ENCODE measurements around the gene HRCT1.
"Not testable (repeated sequence)": the region's sequence is repeated elsewhere in the genome, so short reads cannot be mapped to it uniquely, and the experiment has no call there.

Gene HRCT1

GRCh38 chr9:35932735-35933134 lies 26.7 kb downstream of the HRCT1 start:
- TF ChIP-seq CTCF (IDR thresholded peaks at IDR 0.05; ENCODE audit: low read depth, low read length), result no peak
- H3K4me3 ChIP-seq (ENCODE audit: low read depth, low read length), result no peak overlapping the region

- no peak overlapping the region for H3K4me3 ChIP-seq (ENCODE audit: low read depth, low read length)
- no peak for TF ChIP-seq CTCF (IDR thresholded peaks at IDR 0.05; ENCODE audit: low read depth, low read length)
These were observed 27.6 kb downstream of the HRCT1 start for GRCh38 chr9:35933550-35934067.

- H3K4me3 ChIP-seq (ENCODE audit: low read depth, low read length), result not testable (repeated sequence)
These were observed 28.1 kb downstream of the HRCT1 start for GRCh38 chr9:35934069-35934468.

- TF ChIP-seq CTCF (IDR thresholded peaks at IDR 0.05; ENCODE audit: low read depth, low read length), result no peak
- no peak overlapping the region for H3K4me3 ChIP-seq (ENCODE audit: low read depth, low read length)
These were observed 29.3 kb downstream of the HRCT1 start for GRCh38 chr9:35935261-35935660.

GRCh38 chr9:35935755-35936509 lies 29.9 kb downstream of the HRCT1 start:
- no peak for TF ChIP-seq CTCF (IDR thresholded peaks at IDR 0.05; ENCODE audit: low read depth, low read length)

GRCh38 chr9:35937227-35937626 lies 31.2 kb downstream of the HRCT1 start:
- H3K4me3 ChIP-seq (ENCODE audit: low read depth, low read length), result no peak overlapping the region
- TF ChIP-seq CTCF (IDR thresholded peaks at IDR 0.05; ENCODE audit: low read depth, low read length), result no peak

More at GRCh38 chr9:35935755-35936509, 29.9 kb downstream of the HRCT1 start:
- H3K4me3 ChIP-seq (ENCODE audit: low read depth, low read length), result no peak overlapping the region

- no peak for TF ChIP-seq CTCF (IDR thresholded peaks at IDR 0.05; ENCODE audit: low read depth, low read length)
These were observed 32.7 kb downstream of the HRCT1 start for GRCh38 chr9:35938474-35939356.

More at GRCh38 chr9:35938474-35939356, 32.7 kb downstream of the HRCT1 start:
- H3K4me3 ChIP-seq (ENCODE audit: low read depth, low read length), result no peak overlapping the region
